GM19397 (cell line): ENCODE results near the gene MYH6.
"Not testable (repeated sequence)": the region's sequence is repeated elsewhere in the genome, so short reads cannot be mapped to it uniquely, and the experiment has no call there.

Experiments
- ATAC-seq: cut with Tn5 transposase; IDR thresholded peaks from one replicate; pipeline ENCODE4 v1.9.1; 2021; ENCODE audit warnings: mild to moderate bottlenecking, moderate library complexity; ENCODE audit not compliant: unreplicated experiment

MYH6 gene

DNA sequence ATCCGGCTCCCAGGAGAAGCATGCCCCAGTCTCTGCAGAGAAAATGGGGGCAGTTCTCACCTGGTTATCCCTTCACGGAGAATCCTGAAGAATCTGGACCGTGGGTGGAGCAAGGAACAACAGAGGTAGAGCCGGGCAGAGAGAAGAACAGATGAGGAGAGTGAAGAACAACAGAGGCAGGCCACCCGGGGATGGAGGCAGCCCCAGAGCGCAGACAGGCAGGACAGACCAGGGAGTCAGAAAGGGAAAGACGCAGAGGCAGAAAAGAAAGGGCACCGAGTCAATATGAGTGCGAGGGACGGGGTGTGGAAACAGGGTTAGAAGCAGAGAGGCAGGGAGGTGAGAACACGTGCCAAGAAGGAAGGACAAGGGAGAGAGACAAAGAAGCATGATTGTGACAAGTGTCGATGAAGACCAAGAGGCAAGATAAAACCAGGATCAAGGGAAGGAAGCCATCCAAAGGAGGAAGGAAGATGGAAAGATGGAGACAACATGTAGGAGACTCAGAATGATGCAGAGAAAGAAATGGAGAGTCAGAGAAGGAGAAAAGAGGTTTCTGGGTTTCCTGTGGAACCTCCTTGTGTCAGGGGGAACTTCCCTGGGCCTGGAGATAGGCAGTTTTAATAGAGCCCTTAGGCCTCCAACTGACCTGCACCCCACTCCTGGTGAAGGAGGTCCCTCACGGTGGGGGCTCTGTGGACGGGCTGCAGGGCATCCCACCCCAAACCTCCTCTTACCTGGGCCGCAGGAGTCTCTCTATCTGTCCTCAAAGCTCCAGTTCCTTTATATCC, at the start of gene MYH6:
Gene MYH6, minus strand, starts transcription at position 758 of the 791 bp plus-strand sequence. CDS start 1,050 bp downstream, outside the sequence.
- ATAC-seq, result no peak

DNA sequence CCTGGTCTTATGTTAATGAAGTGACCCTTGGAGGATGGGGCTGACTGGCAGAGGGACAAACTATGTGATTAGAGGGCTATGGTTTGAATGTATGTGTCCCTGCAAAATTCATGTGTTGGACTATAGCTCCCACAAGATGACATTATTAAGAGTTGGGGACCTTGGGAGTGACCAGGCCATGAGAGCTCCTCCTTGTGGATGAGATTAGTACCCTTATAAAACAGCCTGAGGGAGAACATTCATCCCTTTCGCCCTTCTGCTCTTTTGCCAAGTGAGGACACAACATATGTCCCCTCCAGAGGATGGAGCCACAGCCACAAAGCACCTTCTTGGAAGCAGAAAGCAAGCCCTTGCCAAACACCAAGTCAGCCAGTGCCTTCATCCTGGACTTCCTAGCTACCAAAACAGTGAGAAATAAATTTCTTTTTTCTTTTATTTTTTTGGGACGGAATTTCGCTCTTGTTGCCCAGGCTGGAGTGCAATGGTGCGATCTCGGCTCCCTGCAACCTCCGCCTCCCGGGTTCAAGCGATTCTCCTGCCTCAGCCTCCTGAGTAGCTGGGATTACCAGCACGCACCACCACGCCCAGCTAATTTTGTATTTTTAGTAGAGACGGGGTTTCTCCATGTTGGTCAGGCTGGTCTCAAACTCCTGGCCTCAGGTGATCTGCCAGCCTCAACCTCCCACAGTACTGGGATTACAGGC, 49.0 kb upstream of the MYH6 start:
- ATAC-seq, result not testable (repeated sequence)

DNA sequence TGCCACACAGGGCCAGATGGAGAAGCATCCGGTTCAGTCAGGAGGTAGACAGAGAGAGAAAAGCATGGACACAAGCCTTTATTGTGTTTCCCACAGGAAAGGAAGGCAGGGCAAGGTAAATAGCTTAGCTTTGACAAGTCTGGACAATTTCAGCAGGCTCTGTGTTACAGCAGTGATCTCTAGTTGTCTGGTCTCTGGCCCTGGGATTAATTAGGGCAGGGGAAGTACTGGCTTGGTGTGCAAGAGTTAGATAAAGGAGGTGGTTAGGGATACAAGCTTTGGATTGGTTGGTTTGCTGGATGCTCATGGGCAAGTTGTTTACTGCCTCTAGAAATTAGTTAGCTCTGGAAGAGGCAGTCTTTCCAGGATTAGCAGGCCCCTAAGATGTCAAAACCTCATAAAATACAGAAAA, 46.4 kb upstream of the MYH6 start:
- no peak for ATAC-seq

DNA sequence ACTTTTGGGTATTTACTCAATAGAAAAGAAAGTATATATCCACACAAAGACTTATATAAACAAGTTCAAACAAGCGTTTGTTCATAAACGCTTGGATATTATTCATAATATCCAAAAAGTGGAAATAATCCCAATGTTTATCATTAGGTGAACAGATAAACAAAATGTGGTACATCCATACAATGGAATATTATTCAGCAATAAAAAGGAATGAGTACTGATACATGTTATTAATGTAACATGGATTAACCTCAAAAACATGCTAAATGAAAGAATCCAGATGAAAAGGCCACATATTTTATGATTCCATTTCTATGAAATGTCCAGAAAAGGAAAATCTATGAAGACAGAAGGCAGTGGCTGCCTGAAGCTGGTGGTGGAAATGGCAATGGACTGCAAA, 44.2 kb upstream of the MYH6 start:
- no peak for ATAC-seq

DNA sequence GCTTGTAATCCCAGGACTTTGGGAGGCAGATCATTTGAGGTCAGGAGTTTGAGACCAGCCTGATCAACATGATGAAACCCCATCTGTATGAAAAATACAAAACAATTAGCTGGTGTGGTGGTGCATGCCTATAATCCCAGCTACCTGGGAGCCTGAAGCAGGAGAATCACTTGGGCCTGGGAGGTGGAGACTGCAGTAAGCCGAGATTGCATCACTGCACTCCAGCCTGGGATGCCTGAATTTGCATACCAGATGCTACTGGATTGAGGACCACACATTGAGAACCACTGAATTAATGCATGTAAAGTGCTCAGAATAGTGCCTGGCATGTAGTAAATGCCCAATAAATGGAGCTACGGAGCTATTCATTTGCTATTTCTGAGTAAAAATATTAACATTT, 42.3 kb upstream of the MYH6 start:
- no peak for ATAC-seq

DNA sequence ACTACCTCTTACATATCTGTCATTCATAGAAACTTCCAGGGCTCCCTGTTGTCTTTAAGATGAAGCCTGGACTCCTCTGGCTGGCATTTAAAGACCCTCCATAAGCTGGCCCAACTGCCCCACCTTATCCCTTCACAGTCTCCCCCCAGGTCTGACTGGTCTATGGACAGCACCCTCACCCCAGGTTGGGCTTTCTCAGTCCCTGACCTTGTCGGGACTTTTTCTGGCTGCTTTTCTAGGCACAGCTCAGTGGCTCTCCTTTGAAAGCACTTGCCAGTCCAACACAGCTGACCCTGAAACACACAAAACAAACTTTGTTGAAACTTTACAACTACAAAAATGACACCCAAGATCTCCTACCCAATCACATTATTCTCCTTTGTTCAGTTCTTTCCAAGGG, 41.2 kb upstream of the MYH6 start:
- no peak for ATAC-seq

DNA sequence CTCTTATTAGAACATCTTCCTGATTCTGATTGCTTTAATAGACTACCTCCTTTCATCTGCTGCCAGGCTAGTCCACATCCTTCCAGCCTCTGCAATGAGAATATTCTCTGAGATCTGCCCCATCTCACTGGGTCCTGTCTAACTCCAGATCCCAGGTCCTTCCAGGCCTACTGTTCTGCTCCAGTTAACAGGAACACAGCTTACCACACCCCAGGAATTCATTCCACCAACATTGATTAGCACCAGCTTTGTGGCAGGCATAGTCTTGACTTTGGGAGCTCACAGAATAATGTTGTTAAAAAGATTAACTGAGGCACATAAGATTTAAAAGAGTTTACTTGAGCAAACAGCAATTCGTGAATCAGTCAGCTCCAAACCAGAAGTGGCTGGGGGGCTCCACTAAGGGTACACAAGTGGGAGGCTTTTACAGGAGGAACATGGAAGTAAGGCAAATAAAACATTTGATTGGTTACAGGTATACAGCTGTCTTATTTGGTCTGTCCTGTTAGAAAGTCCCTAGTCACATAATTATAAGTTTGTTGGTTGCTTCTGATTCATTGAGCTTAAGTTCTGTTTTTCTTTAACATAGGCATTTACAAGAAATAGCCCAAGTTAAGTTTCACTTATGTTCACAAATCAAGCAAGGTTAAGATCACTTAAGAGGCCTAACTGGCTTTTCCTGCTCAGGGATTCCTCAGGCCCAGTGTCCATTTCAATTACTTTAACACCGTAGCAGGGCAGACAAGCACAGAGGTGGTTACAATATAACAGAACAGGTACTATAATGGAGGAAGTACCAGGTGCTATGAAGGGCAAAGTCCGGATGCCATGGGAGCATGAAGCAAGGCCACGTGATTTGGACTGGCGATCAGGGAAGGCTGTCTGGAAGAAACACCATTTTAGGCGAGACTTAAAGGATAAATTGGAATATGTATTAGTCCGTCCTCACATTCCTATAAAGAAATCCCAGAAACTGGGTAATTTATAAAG, 39.6 kb upstream of the MYH6 start:
- no peak for ATAC-seq

DNA sequence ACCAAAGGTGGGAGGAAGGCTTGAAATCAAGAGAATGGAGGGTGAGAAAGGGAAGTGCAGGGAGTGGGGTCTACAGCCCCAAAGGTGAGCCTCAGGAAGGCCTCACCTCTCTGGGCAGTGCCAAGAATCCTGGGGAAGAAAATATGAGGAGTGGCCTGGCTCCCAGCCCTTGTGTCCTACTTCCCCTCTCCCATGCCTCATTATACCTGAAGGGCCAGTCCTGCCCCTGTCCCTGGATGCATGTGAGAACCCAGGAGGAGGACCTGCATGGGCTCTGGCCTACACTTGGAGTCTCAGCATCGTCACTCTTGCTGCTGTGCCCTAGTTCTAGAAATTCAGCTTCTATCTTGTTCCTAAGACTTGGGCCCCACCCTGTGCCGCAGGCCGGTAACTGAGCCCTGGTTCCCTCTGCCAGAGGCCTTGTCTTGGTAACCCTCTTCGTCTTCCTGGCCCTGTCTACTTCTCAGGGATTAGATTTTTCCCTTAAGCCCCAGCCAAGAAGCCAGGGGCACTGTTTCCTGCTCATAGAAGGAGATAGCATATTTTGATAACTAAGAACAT, 38.3 kb upstream of the MYH6 start:
- no peak for ATAC-seq

DNA sequence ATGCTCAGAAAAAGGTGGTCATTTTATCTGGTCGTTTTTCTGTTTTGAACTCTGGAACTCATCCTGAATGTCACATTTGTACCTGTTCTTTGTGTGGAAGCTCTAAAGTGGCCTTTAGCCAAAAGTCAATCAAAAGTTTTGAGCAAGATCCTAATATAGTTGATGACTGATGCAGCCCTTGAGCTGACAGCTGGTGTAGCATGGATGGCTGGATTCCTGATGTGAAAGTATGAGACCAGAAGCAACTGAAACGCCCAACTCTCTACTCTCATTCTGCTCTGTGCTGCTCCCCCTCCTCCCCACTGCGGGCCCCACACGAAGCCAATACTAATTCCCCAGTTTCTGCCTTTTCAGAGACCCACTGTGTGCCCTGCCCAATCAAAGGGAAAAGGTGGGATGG, 37.7 kb upstream of the MYH6 start:
- ATAC-seq, result no peak

DNA sequence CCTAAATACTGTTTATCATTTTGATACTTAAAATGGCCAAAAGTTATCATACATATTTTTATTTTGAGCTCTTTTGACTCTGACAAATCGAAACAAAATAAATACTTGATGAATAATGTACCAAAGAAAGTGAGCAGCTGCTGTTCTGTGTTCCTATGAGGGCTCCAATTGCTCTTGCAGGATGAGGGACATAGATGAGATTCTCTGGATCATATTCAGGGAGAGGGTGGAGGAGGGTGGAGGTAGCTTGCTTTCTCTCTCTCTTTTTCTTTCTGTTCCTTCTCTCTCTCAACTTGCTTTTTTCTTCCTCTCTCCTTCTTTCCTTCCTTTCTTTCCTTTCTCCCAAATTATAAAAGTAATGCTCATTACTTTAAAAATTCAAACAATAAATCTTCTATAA, 36.2 kb upstream of the MYH6 start:
- ATAC-seq, result no peak

DNA sequence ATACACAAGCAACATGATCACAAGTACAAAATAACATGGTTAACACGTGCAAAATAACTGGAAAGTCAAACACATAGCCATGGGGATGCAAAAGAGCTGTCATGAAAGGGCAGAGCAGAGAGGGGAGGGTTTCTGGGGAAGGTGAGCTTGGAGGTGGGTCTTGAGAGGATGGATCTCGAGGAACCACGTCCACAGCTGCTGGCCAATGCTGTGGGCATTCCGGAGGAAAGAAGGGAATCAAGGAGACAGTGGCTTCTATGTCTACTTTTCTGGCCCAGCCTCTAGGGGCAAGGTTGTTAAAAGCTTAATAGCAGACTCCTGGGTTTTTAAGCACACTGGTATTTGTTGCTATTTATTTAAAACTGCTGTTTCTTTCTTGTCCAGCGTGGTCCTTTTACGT, 35.8 kb upstream of the MYH6 start:
- no peak for ATAC-seq

DNA sequence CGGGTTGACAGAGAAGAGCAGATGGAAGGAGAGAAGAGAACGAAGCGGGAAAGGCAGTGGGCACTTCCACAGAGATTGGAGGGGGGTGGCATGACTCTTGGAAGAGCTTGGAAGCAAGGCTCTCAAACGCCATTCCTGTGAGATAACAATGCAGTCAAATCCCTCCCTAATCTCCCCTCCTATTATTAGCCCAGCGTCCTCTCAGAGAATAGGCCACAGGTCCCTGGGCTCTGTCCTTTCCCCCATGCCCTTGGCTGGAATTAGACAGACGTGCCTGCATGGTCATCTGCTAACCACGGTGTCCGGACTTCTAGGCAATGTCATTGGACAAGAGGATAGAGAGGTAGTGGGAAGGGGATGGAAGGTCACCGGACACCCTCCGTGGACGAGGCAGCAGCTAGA, 35.3 kb upstream of the MYH6 start:
- no peak for ATAC-seq

DNA sequence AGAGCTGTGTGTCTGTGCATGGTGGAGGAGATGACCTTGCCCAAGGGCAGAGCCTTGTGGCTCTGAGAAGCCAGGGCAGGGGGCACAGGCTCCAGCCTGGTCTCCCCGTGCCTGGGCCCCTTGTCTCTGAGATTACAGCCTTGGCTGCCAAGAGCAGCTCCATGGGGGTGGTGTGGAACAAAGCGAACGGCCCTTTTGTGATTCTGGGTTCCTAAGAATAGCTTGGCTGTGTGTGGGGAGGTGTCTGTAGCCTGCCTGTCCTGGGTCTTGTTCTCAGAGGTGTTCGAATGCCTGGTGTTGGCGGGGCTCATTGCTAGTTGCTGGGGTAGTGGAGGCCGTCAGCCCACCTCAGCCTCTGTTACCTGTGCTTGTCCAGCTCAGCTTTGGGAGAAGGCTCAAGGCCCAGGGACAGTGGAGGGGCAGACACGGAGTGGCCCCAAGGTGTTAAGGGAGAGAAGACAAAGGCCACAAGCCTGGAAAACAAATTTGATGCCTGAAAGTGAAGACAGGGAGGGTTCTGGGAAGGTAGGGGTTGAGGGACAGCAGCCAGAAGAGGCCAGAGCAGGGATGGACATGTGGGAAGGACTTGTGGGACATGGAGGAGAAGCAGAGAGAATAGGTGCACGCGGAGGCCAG, 34.8 kb upstream of the MYH6 start:
- no peak for ATAC-seq

DNA sequence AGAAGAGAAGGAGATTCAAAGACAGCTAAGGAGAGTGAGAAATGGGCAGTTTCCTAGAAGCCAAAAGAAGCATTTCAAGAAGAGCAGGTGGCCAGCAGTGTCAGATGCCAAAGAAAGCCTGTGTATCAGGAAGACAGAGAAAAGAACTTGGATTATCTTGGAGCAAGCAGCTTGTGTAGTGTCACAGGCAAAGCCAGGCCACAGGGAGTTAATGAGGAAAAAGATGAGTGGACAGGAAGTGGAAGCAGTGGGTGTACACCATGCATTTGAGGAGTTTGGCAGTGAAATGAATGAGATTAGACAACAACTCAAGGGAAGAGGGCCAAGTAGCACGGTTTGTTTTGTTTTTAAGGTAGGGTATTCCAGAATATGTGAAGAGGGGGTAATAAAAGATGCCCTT, 33.0 kb upstream of the MYH6 start:
- ATAC-seq, result no peak

DNA sequence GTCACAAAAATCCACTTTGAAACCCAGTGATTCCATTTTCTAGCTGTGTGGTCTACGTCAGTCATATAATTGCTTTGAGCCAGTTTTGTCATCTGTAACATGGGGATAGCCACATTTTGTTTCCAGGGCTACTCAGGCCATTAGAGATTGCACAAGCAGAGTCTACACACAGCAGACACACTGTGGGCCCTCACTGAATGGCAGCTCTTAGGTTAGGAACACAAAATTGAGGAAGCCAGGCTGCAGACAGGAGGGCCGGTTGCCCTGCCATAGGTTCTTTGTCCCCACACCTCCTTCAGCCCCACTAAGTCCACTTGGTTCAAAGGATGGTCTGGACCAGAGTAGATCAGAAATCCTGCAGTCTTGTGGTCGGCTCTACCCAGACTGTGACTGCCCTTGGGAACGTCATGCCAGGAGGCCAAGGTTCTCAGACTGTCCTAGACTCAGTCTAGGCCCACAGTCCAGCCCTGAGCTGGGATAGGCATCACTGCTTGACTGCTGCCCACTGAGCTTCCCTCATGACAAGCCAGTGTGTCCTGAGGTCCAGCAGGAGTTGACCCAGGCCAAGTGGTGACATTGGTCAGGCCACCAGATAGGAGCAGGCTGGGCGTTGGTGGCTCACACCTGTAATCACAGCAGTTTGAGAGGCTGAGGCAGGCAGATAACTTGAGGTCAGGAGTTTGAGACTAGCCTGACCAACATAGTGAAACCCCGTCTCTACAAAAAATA, 31.2 kb upstream of the MYH6 start:
- no peak for ATAC-seq

DNA sequence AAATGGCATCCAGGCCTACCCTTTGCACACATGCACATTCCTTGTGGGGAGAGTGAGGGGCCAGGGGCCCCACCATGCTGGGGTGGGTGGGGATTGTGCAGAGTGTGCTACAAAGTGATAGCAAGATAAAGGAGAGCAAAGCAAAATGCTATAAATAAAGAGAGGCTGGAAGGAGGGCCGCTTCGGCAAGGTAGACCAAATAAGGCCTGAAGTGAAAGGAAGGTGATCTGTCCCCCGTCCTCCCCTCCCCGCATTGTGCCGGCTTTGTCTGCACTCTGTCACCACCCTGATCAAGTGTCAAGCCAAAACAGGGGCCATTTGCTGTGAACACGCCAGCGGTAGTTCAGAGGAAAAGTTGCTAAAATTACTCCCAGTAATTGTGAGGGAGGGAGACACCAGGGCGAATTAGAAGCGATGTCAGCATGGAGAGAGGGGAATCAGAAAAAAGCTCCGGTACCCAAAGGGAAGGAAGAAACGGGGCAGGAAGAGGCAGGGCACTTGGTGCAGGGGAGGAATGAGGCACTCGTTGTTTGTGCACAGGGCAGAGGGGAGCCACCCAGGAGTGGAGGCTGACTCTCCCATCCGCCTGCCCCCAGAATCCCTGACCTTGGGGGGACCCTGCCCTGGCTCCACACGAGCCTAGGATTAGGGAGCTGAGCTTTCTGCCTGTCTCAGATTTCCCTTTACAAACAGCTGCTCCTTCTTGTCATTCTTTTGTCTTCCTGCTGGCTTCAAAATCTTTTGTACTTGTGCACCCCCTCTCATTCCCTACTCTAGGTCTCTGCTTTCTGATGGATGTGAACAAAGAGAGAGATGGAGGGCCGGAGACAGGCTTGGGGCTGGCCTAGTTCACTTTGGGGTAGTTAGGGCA, 30.3 kb upstream of the MYH6 start:
- no peak for ATAC-seq

DNA sequence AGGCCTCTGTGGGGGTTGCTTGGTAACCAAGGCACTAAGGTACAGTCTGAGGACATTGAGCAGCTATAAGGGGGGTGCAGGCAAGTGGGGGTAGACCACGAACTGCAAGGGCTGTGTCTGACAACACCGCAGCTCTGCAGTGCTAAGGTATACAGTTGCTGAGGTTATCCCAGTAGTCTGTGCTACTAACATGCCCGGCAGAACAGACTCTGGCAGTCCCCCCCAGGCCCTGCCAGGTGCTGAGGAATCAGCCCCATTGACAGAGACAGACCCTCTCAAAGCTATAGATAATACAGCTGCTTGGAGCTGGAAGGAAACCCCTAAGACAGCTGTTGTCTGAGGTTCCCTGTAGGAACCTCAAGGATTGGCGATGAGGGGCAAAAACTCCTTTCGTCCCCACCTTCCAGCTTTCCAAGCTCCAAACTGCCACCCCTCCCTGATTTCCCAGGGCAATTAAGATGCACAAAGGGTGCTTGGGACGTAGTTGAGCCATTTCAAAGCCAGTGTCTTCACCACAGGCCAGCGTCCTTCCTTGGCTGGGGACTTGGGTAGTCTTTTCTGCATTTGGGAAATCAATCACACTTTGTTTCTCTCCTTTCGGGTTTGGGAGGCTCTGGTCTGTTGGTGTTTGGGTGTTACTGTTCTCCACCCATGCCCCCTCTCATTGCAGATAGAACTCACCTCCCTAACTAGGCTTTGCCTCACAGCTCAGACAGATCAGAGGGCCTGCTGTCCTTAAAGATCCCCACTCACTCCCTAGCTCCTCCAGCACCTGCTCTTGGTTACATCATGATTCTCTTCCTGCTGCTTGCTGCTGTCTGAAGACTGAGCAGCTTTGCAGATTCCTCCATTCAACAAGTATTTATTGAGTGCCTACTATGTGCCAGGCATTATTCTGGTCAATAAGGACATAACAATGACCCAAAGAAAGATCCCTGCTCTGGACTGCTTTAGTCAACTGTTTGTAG, 29.3 kb upstream of the MYH6 start:
- no peak for ATAC-seq
